Natural killer cell (primary cell): ENCODE data around the gene EFHD1. TPM values are rescaled to one million over a fixed set of nuclear protein-coding genes. Genes with fewer than 3 reads are reported as not detected.

ENCODE experiments used
- ATAC-seq, 3 donors: fragments of 150-1000 bp in 2 of 3; fragments of 200-7000 bp in 1 of 3; cut with Tn5 transposase; 1 replicate in 1 of 3; 2 replicates in 2 of 3; pipeline ENCODE4 v1.10.0; 2021; ENCODE audit warnings: mild to moderate bottlenecking in 2 of 3, moderate library complexity in 2 of 3
- DNase-seq, 2 donors: peaks; one replicate each; pipeline versions ENCODE4 v3.0.0 to v3.0.0-alpha.2; 2013 to 2021; ENCODE audit warnings: mixed read lengths in 1 of 2
- H3K27ac ChIP-seq: one replicate; pipeline ENCODE4 v1.5.1; 2013; ENCODE audit warnings: mild to moderate bottlenecking, low read length
- H3K27me3 ChIP-seq: one replicate; pipeline ENCODE4 v1.6.1; 2013; ENCODE audit warnings: low read length; ENCODE audit not compliant: control insufficient read depth, insufficient read depth
- H3K36me3 ChIP-seq: one replicate; pipeline ENCODE4 v1.6.1; 2013; ENCODE audit warnings: low read length; ENCODE audit not compliant: control insufficient read depth, insufficient read depth
- H3K4me1 ChIP-seq: one replicate; pipeline ENCODE4 v1.6.1; 2013; ENCODE audit warnings: low read length; ENCODE audit not compliant: control insufficient read depth, insufficient read depth
- H3K4me3 ChIP-seq: one replicate; pipeline ENCODE4 v1.5.1; 2013; ENCODE audit warnings: low read length
- H3K9me3 ChIP-seq: one replicate; pipeline ENCODE4 v1.6.1; 2013; ENCODE audit warnings: low read length; ENCODE audit not compliant: control insufficient read depth, insufficient read depth
- H3K27ac Mint-ChIP-seq, 2 donors: one replicate each; pipeline ENCODE4 v1.8.0; 2022; ENCODE audit warnings: mild to moderate bottlenecking in 2 of 2, mixed read lengths in 2 of 2, moderate library complexity in 1 of 2
- H3K27me3 Mint-ChIP-seq, 2 donors: one replicate each; pipeline ENCODE4 v1.8.0; 2022; ENCODE audit warnings: low read depth in 2 of 2, mixed read lengths in 2 of 2
- H3K36me3 Mint-ChIP-seq: one replicate; pipeline ENCODE4 v1.8.0; 2022; ENCODE audit warnings: mixed read lengths
- H3K4me1 Mint-ChIP-seq, 2 donors: one replicate each; pipeline ENCODE4 v1.8.0; 2022; ENCODE audit warnings: mixed read lengths in 2 of 2
- H3K4me3 Mint-ChIP-seq: one replicate; pipeline ENCODE4 v1.8.0; 2022; ENCODE audit warnings: mild to moderate bottlenecking, moderate library complexity, mixed read lengths
- H3K9me3 Mint-ChIP-seq, 2 donors: one replicate each; pipeline ENCODE4 v1.8.0; 2022; ENCODE audit warnings: mixed read lengths in 2 of 2
- CTCF ChIP-seq: fragments of 200-600 bp; IDR thresholded peaks from one replicate; pipeline ENCODE4 v1.8.0; 2022; ENCODE audit warnings: antibody characterized with exemption
- WGBS: methylation state at CpG from one replicate; pipeline ENCODE4 v1.1.7; 2013; ENCODE audit warnings: missing lambda C conversion rate; ENCODE audit not compliant: insufficient coverage; 5-methylcytosine and 5-hydroxymethylcytosine counted together
- intact Hi-C: fragments of 100-400 bp; cut with micrococcal nuclease; formaldehyde crosslinking; loops from one replicate; pipeline ENCODE4 v1.14.2; 2022
- total RNA-seq, 4 donors: library from RNA; stranded (reverse); fragments of 120-200 nt in 1 of 4; gene quantifications; one replicate each; pipeline versions ENCODE4 v1.2.3 to v1.2.4, GENCODE V29; 2013 to 2022

EFHD1 gene
- total RNA-seq, 3 donors from 2014 or later (not counting 1 experiment from before 2014, with no cell fraction given), result 0.58 TPM; not detected in 2

GRCh38 chr2:232668805-232669444 is 35.5 kb downstream of the EFHD1 start:
- Histone ChIP-seq H3K36me3 (no peaks in the 10 kb centered on the region), H3K4me3 (no peak overlapping the region), H3K9me3 (no peaks in the 10 kb centered on the region), H3K27me3 (no peaks in the 10 kb centered on the region), H3K4me1 (no peaks in the 10 kb centered on the region), H3K27ac (no peak overlapping the region)
- no peak for TF ChIP-seq CTCF
- Mint-ChIP-seq H3K36me3 (no peaks in the 10 kb centered on the region), H3K4me3 (no peak overlapping the region), H3K27me3 (peaks cover 6 to 7% of the 10 kb centered on the region in 2 donors), H3K27ac (no peak overlapping the region), H3K9me3 (no peaks in the 10 kb centered on the region), H3K4me1 (no peaks in the 10 kb centered on the region)
- 73% methylated on average over 16 of the region's 17 CpGs for WGBS
- ATAC-seq, result no peak
- DNase-seq, result no peak
- intact Hi-C loops, result no loop called here

GRCh38 chr2:232672588-232672987 is 39.2 kb downstream of the EFHD1 start:
- Histone ChIP-seq H3K9me3 (no peaks in the 10 kb centered on the region), H3K27ac (no peak overlapping the region), H3K4me3 (no peak overlapping the region), H3K27me3 (no peaks in the 10 kb centered on the region), H3K36me3 (no peaks in the 10 kb centered on the region), H3K4me1 (no peaks in the 10 kb centered on the region)
- H3K36me3 Mint-ChIP-seq, result no peaks in the 10 kb centered on the region
- TF ChIP-seq CTCF, result no peak
- no peak overlapping the region for H3K4me3 Mint-ChIP-seq
- H3K27ac Mint-ChIP-seq, result no peak overlapping the region
- H3K4me1 Mint-ChIP-seq, result peaks cover 7 to 12% of the 10 kb centered on the region in 2 donors
- no peak for ATAC-seq
- intact Hi-C loops, result no loop called here
- peaks cover 6 to 7% of the 10 kb centered on the region in 2 donors for H3K27me3 Mint-ChIP-seq
- DNase-seq, result no peak
- 83% methylated on average over 1 of the region's 1 CpG for WGBS
- H3K9me3 Mint-ChIP-seq, result no peaks in the 10 kb centered on the region

GRCh38 chr2:232674491-232674890 is 41.1 kb downstream of the EFHD1 start:
- Histone ChIP-seq H3K27me3 (no peaks in the 10 kb centered on the region), H3K27ac (no peak overlapping the region), H3K4me3 (no peak overlapping the region), H3K36me3 (no peaks in the 10 kb centered on the region), H3K9me3 (no peaks in the 10 kb centered on the region), H3K4me1 (no peaks in the 10 kb centered on the region)
- Mint-ChIP-seq H3K4me1 (peaks cover 7 to 12% of the 10 kb centered on the region in 2 donors), H3K36me3 (no peaks in the 10 kb centered on the region), H3K4me3 (no peak overlapping the region), H3K9me3 (no peaks in the 10 kb centered on the region), H3K27ac (no peak overlapping the region), H3K27me3 (peaks cover 2 to 7% of the 10 kb centered on the region in 2 donors)
- ATAC-seq (no peak), DNase-seq (no peak)
- intact Hi-C loops, result no loop called here
- no peak for TF ChIP-seq CTCF
- WGBS, result 86% methylated on average over 6 of the region's 6 CpGs

GRCh38 chr2:232675381-232675780 is 42.0 kb downstream of the EFHD1 start:
- TF ChIP-seq CTCF, result no peak
- intact Hi-C loops, result no loop called here
- H3K4me3 ChIP-seq, result no peak overlapping the region
- H3K27ac ChIP-seq, result no peak overlapping the region
- 91% methylated on average over 10 of the region's 10 CpGs for WGBS
- Mint-ChIP-seq H3K4me1 (peaks cover 7 to 12% of the 10 kb centered on the region in 2 donors), H3K4me3 (no peak overlapping the region), H3K9me3 (no peaks in the 10 kb centered on the region), H3K36me3 (no peaks in the 10 kb centered on the region), H3K27ac (no peak overlapping the region), H3K27me3 (peaks cover 8 to 11% of the 10 kb centered on the region in 2 donors)
- H3K36me3 ChIP-seq, result no peaks in the 10 kb centered on the region
- ATAC-seq (no peak), DNase-seq (no peak)
- no peaks in the 10 kb centered on the region for H3K9me3 ChIP-seq
- H3K4me1 ChIP-seq, result no peaks in the 10 kb centered on the region
- H3K27me3 ChIP-seq, result no peaks in the 10 kb centered on the region
